Measurements from ENCODE around the gene FKBP11. TPM values are rescaled to one million over a fixed set of nuclear protein-coding genes. Genes with fewer than 3 reads are reported as not detected.

FKBP11 gene
- total RNA-seq, 6 experiments from 2014 or later = 59.2 to 117 (median 70.8) TPM

GRCh38 chr12:48966177-48966895, 41.0 kb upstream of the FKBP11 start:
- no peak overlapping the region for H3K27ac Mint-ChIP-seq
- H3K36me3 Mint-ChIP-seq (ENCODE audit: low read depth) = no peaks in the 10 kb centered on the region
- peaks cover 28% of the 10 kb centered on the region for H3K4me1 Mint-ChIP-seq (ENCODE audit: low read depth)
- H3K27me3 Mint-ChIP-seq (ENCODE audit: insufficient read depth) = peaks cover 21% of the 10 kb centered on the region
- TF ChIP-seq, protein P1, sequence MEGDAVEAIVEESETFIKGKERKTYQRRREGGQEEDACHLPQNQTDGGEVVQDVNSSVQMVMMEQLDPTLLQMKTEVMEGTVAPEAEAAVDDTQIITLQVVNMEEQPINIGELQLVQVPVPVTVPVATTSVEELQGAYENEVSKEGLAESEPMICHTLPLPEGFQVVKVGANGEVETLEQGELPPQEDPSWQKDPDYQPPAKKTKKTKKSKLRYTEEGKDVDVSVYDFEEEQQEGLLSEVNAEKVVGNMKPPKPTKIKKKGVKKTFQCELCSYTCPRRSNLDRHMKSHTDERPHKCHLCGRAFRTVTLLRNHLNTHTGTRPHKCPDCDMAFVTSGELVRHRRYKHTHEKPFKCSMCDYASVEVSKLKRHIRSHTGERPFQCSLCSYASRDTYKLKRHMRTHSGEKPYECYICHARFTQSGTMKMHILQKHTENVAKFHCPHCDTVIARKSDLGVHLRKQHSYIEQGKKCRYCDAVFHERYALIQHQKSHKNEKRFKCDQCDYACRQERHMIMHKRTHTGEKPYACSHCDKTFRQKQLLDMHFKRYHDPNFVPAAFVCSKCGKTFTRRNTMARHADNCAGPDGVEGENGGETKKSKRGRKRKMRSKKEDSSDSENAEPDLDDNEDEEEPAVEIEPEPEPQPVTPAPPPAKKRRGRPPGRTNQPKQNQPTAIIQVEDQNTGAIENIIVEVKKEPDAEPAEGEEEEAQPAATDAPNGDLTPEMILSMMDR (IDR thresholded peaks at IDR 0.05) = no peak
- no peak overlapping the region for H3K4me3 Mint-ChIP-seq
- no peak for DNase-seq
- no peaks in the 10 kb centered on the region for H3K9me3 Mint-ChIP-seq

DNA sequence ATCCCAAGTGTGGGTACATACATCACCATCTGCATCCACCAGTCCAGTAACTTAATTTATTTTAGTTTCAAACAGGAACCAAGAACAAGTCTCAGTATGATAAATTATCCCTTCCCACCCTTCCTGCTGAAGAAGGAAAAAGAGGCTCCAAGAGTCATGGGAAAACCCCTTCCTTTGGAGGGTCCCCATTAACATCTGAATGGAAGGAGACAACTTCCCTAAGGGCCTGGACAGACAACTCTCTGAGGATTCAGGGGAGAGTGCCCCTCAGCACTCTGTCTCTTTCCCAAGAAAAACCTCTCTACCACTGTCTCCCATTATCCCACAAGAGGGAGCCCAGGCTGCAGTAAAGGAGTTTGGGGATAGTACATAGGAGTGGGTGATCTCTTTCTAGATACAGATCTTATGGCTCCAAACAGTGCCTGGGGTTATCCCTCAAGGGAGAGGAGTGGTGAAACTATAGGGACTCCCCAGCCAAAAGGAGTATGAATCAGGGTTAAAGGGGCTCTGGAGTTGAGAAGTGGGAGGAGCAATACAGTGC, 40.1 kb upstream of the FKBP11 start:
- H3K27ac Mint-ChIP-seq = no peak overlapping the region
- H3K4me3 Mint-ChIP-seq = no peak overlapping the region
- DNase-seq = peak; percentile 46
- H3K9me3 Mint-ChIP-seq = no peaks in the 10 kb centered on the region
- no peaks in the 10 kb centered on the region for H3K36me3 Mint-ChIP-seq (ENCODE audit: low read depth)
- H3K27me3 Mint-ChIP-seq (ENCODE audit: insufficient read depth) = peaks cover 12% of the 10 kb centered on the region
- peaks cover 27% of the 10 kb centered on the region for H3K4me1 Mint-ChIP-seq (ENCODE audit: low read depth)
- TF ChIP-seq, protein P1 (IDR thresholded peaks at IDR 0.05) = peak; percentile 68

DNA sequence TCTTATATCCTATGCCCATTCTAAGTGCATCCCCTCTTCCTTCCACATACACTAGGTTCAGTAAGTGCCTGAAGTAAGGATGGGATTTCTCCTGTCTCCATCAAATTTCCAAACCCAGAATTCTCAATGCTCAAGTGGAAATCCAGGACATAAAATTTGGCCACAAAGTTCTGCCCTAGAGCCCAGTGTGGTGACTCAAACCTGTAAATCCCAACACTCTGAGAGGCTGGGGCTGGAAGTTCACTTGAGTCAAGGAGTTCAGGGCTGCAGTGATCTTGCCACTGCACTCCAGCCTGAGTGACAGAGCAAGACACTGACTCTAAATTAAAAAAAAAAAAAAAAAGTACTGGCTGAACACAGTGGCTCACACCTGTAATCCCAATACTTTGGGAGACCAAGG, 36.5 kb upstream of the FKBP11 start:
- no peaks in the 10 kb centered on the region for H3K36me3 Mint-ChIP-seq (ENCODE audit: low read depth)
- peak overlapping the region; percentile 45 for H3K27ac Mint-ChIP-seq
- peaks cover 4% of the 10 kb centered on the region; the same call in 1 of the 2 replicates for H3K27me3 Mint-ChIP-seq (ENCODE audit: insufficient read depth)
- DNase-seq = peak; percentile 46
- H3K9me3 Mint-ChIP-seq = no peaks in the 10 kb centered on the region
- TF ChIP-seq, protein P1 (IDR thresholded peaks at IDR 0.05) = no peak
- H3K4me3 Mint-ChIP-seq = no peak overlapping the region
- H3K4me1 Mint-ChIP-seq (ENCODE audit: low read depth) = peaks cover 31% of the 10 kb centered on the region

DNA sequence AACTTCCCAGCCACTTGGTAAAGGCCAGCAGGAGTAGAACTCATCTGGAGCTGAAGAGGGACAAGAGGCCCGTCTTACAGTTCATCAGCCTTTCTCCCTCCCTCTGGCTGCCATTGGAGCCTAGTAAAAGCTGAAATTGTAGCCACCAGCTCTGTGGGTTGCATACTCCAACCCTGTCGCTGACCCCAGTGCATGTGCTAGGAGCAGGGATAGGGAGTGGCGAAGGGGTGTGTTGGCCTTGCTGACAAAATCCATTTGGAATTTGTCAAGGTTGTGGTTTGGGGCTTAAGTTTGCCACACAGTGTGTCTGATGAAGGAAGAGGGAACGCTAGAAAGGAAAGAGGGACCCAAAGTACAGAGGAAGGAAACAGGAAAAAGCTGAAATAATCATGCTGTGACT, 36.0 kb upstream of the FKBP11 start:
- H3K27me3 Mint-ChIP-seq (ENCODE audit: insufficient read depth) = peaks cover 7% of the 10 kb centered on the region; the same call in 1 of the 2 replicates
- TF ChIP-seq, protein P1 (IDR thresholded peaks at IDR 0.05) = no peak
- H3K4me3 Mint-ChIP-seq = peak overlapping the region; percentile 2; the same call in 1 of the 2 replicates
- DNase-seq = no peak
- H3K27ac Mint-ChIP-seq = peak overlapping the region; percentile 45
- no peaks in the 10 kb centered on the region for H3K9me3 Mint-ChIP-seq
- peaks cover 32% of the 10 kb centered on the region for H3K4me1 Mint-ChIP-seq (ENCODE audit: low read depth)
- H3K36me3 Mint-ChIP-seq (ENCODE audit: low read depth) = peaks cover 3% of the 10 kb centered on the region

DNA sequence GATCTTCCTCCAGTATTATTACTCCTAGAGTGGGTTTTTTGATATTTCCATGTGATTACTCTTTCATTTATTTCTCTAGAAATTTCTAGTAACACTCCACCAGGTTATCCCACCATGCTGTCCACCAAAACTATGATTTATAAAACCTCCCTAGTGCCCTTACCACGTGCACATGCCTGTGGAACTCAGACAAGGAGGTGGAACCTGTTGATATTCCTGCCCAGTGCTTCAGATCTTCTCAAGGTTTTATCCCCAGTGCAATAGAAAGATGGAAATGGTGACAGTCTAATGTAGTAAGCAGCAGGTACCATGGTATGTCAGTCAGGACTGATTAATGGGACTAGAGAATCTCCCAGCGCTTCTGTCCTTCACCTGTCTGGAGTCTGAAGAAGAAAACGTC, 35.5 kb upstream of the FKBP11 start:
- DNase-seq = no peak
- TF ChIP-seq, protein P1 (IDR thresholded peaks at IDR 0.05) = no peak
- Mint-ChIP-seq H3K4me3 (0 out of 2 replicates have a peak overlapping the region, but pooled peaks have one; percentile 2), H3K4me1 (ENCODE audit: low read depth) (peaks cover 37% of the 10 kb centered on the region), H3K9me3 (no peaks in the 10 kb centered on the region), H3K27me3 (ENCODE audit: insufficient read depth) (peaks cover 7% of the 10 kb centered on the region; the same call in 1 of the 2 replicates), H3K36me3 (ENCODE audit: low read depth) (peaks cover 8% of the 10 kb centered on the region), H3K27ac (no peak overlapping the region)

Data from HFFc6 (cell line).